Trophoblast cell (in vitro differentiated cells and primary cell): ENCODE data around the gene KCTD21.

Experiments
- DNase-seq, 2 donors: peaks; one replicate each; pipeline ENCODE4 v3.0.0-alpha.2; 2016
- H2AFZ ChIP-seq: 2 replicates; pipeline ENCODE4 v1.6.1; 2013; ENCODE audit warnings: low read length, moderate library complexity, mild to moderate bottlenecking; ENCODE audit not compliant: insufficient read depth, poor library complexity
- H2AK5ac ChIP-seq: 2 replicates; pipeline ENCODE4 v1.6.1; 2013; ENCODE audit warnings: mild to moderate bottlenecking, low read length
- H2BK120ac ChIP-seq: 2 replicates; pipeline ENCODE4 v1.6.1; 2013; ENCODE audit warnings: low read length, mild to moderate bottlenecking, moderate library complexity; ENCODE audit not compliant: insufficient read depth, poor library complexity
- H2BK12ac ChIP-seq: 2 replicates; pipeline ENCODE4 v1.6.1; 2013; ENCODE audit warnings: mild to moderate bottlenecking, low read length, moderate library complexity
- H2BK5ac ChIP-seq: 2 replicates; pipeline ENCODE4 v1.6.1; 2013; ENCODE audit warnings: low read length, low read depth, moderate library complexity, mild to moderate bottlenecking; ENCODE audit not compliant: poor library complexity
- H3K14ac ChIP-seq: 2 replicates; pipeline ENCODE4 v1.6.1; 2013; ENCODE audit warnings: mild to moderate bottlenecking, low read length
- H3K18ac ChIP-seq: 2 replicates; pipeline ENCODE4 v1.6.1; 2013; ENCODE audit warnings: mild to moderate bottlenecking, low read length
- H3K23ac ChIP-seq: 2 replicates; pipeline ENCODE4 v1.6.1; 2013; ENCODE audit warnings: low read length
- H3K27ac ChIP-seq: 2 replicates; pipeline ENCODE4 v1.5.1; 2013; ENCODE audit warnings: low read depth, mild to moderate bottlenecking, inconsistent platforms, low read length, moderate library complexity
- H3K27me3 ChIP-seq: 2 replicates; pipeline ENCODE4 v1.6.1; 2013; ENCODE audit warnings: inconsistent platforms, mild to moderate bottlenecking, low read length, moderate library complexity; ENCODE audit not compliant: insufficient read depth
- H3K36me3 ChIP-seq, 2 experiments: 1 replicate in 1 of 2; 2 replicates in 1 of 2; pipeline ENCODE4 v1.6.1; 2013; ENCODE audit warnings: low read length in 2 of 2, mild to moderate bottlenecking in 2 of 2, moderate library complexity in 1 of 2; ENCODE audit not compliant: insufficient read depth in 2 of 2, control insufficient read depth in 1 of 2
- H3K4ac ChIP-seq: 2 replicates; pipeline ENCODE4 v1.6.1; 2013; ENCODE audit warnings: low read depth, mild to moderate bottlenecking, low read length, moderate library complexity
- H3K4me1 ChIP-seq, 2 experiments: 1 replicate in 1 of 2; 2 replicates in 1 of 2; pipeline ENCODE4 v1.6.1; 2013; ENCODE audit warnings: low read length in 2 of 2, mild to moderate bottlenecking in 2 of 2, moderate library complexity in 1 of 2; ENCODE audit not compliant: insufficient read depth in 2 of 2, control insufficient read depth in 1 of 2
- H3K4me2 ChIP-seq: 2 replicates; pipeline ENCODE4 v1.6.1; 2013; ENCODE audit warnings: inconsistent platforms, mild to moderate bottlenecking, low read length, moderate library complexity
- H3K4me3 ChIP-seq: 2 replicates; pipeline ENCODE4 v1.5.1; 2013; ENCODE audit warnings: mild to moderate bottlenecking, low read depth, low read length, inconsistent platforms
- H3K79me1 ChIP-seq: one replicate; pipeline ENCODE4 v1.6.1; 2013; ENCODE audit warnings: low read length
- H3K79me2 ChIP-seq: 2 replicates; pipeline ENCODE4 v1.6.1; 2013; ENCODE audit warnings: low read length, mild to moderate bottlenecking; ENCODE audit not compliant: control insufficient read depth, insufficient read depth, poor library complexity
- H3K9ac ChIP-seq: 2 replicates; pipeline ENCODE4 v1.6.1; 2013; ENCODE audit warnings: mild to moderate bottlenecking, low read length
- H3K9me3 ChIP-seq: 2 replicates; pipeline ENCODE4 v1.6.1; 2013; ENCODE audit warnings: low read depth, mild to moderate bottlenecking, control low read depth, inconsistent platforms, low read length; ENCODE audit not compliant: insufficient read depth
- H4K12ac ChIP-seq: 2 replicates; pipeline ENCODE4 v1.6.1; 2013; ENCODE audit warnings: low read depth, mild to moderate bottlenecking, low read length, moderate library complexity
- H4K8ac ChIP-seq: 2 replicates; pipeline ENCODE4 v1.6.1; 2013; ENCODE audit warnings: low read depth, mild to moderate bottlenecking, low read length, moderate library complexity
- H4K91ac ChIP-seq: one replicate; pipeline ENCODE4 v1.6.1; 2013; ENCODE audit warnings: low read depth, mild to moderate bottlenecking, low read length, moderate library complexity
- WGBS: extraction: QIAGEN DNeasy Blood & Tissue Kit; methylation state at CpG from one replicate; pipeline ENCODE4 v1.1.7; 2013; ENCODE audit warnings: missing lambda C conversion rate; ENCODE audit not compliant: insufficient read length, insufficient coverage; ENCODE audit errors: extremely low coverage; 5-methylcytosine and 5-hydroxymethylcytosine counted together

KCTD21 gene

DNA sequence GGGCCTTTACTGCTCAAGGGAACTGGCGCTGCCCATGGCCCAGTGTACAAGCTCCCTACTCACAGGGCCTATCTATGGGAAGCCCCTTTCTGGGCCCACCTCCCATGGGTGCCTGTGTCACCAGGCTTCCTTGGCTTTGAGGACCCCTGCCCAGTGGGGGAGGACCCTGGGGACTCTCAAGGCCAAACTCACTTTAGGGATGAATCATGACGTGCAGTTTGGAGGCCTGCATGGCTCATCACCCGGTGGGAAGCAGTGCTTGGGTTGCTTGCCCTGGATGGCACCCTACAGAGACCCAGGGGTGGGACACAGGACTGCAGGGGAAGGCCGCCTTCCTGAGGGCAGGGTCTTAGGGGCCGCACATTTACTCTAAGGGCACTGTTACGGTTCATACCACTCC, 16.5 kb downstream of the KCTD21 start:
- H3K9ac ChIP-seq, result no peak overlapping the region
- no peak overlapping the region for H3K23ac ChIP-seq
- no peak overlapping the region for H2AFZ ChIP-seq
- H2AK5ac ChIP-seq, result no peak overlapping the region
- peak overlapping the region; percentile 46 for H2BK12ac ChIP-seq
- no peak overlapping the region for H3K4ac ChIP-seq
- H3K4me1 ChIP-seq, result peaks cover 20 to 22% of the 10 kb centered on the region in 2 experiments
- peaks cover 28 to 38% of the 10 kb centered on the region in 2 experiments for H3K36me3 ChIP-seq
- no peaks in the 10 kb centered on the region for H3K27me3 ChIP-seq
- H3K4me3 ChIP-seq, result no peak overlapping the region
- peaks cover 27% of the 10 kb centered on the region for H3K79me1 ChIP-seq
- no peak overlapping the region for H3K18ac ChIP-seq
- H2BK5ac ChIP-seq, result no peak overlapping the region
- no peak overlapping the region for H3K4me2 ChIP-seq
- H2BK120ac ChIP-seq, result no peak overlapping the region
- no CpG with 5 or more reads among the region's 6 CpGs for WGBS
- H3K27ac ChIP-seq, result no peak overlapping the region
- H4K12ac ChIP-seq, result no peak overlapping the region
- no peak overlapping the region for H4K8ac ChIP-seq
- H3K9me3 ChIP-seq, result no peaks in the 10 kb centered on the region
- DNase-seq, result no peak
- peak overlapping the region; percentile 58 for H4K91ac ChIP-seq
- peak overlapping the region; percentile 7 for H3K14ac ChIP-seq
- H3K79me2 ChIP-seq, result peaks cover 6% of the 10 kb centered on the region

DNA sequence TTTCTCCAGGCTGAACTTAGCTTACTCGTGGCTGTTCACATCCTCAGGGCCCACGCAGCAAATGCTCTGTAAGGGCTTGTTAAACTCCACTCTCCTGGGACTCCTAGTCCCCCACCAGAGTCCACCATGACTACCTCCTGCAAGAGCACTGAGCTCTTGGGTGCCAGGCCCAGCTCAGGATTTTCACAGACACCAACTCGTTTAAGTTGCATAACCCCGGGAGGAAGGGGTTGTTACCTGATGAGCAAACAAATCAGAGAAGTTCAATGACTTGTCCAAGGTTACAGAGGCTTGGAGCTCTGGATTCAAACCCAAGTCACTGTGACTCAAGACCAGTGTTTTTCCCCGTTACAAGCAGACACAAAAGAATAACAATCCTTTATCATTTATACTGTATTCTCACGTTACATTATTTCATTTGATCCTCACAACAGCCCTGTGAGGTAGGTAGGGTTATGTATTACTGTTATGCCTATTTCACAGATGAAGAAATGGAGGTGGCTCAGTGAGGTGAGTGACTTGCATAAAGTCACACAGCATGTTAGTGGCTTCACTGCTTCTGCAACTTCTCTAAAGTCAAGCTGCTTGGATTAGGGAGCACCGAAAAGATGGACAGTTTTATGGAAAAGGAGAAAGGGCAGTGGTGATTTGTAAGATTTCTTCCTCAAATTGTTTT, 17.4 kb downstream of the KCTD21 start:
- peaks cover 35% of the 10 kb centered on the region for H3K79me1 ChIP-seq
- peaks cover 27% of the 10 kb centered on the region in 2 experiments for H3K4me1 ChIP-seq
- no peak overlapping the region for H2BK5ac ChIP-seq
- H3K27me3 ChIP-seq, result no peaks in the 10 kb centered on the region
- H3K9me3 ChIP-seq, result no peaks in the 10 kb centered on the region
- no peak overlapping the region for H3K18ac ChIP-seq
- peaks cover 19 to 30% of the 10 kb centered on the region in 2 experiments for H3K36me3 ChIP-seq
- H2AK5ac ChIP-seq, result no peak overlapping the region
- DNase-seq, result no peak
- no peak overlapping the region for H3K14ac ChIP-seq
- no peak overlapping the region for H3K23ac ChIP-seq
- H2BK120ac ChIP-seq, result no peak overlapping the region
- peak overlapping the region; percentile 0 for H2BK12ac ChIP-seq
- no peak overlapping the region for H3K4me2 ChIP-seq
- no peak overlapping the region for H3K27ac ChIP-seq
- H4K12ac ChIP-seq, result no peak overlapping the region
- no peak overlapping the region for H3K4ac ChIP-seq
- peak overlapping the region; percentile 68 for H4K91ac ChIP-seq
- peak overlapping the region; percentile 2 for H4K8ac ChIP-seq
- no peak overlapping the region for H3K9ac ChIP-seq
- no peak overlapping the region for H2AFZ ChIP-seq
- no peak overlapping the region for H3K4me3 ChIP-seq
- peaks cover 6% of the 10 kb centered on the region for H3K79me2 ChIP-seq
- WGBS, result no CpG with 5 or more reads among the region's 7 CpGs

GRCh38 chr11:78170413-78170812, 18.0 kb downstream of the KCTD21 start:
- Histone ChIP-seq H3K9me3 (no peaks in the 10 kb centered on the region), H3K4ac (no peak overlapping the region), H2BK12ac (peak overlapping the region; percentile 0), H4K12ac (no peak overlapping the region), H4K91ac (peak overlapping the region; percentile 68), H3K4me1 (peaks cover 27% of the 10 kb centered on the region in 2 experiments), H3K14ac (no peak overlapping the region), H3K27me3 (no peaks in the 10 kb centered on the region), H3K4me3 (no peak overlapping the region), H3K79me1 (peaks cover 35% of the 10 kb centered on the region), H3K27ac (no peak overlapping the region), H4K8ac (peak overlapping the region; percentile 2), H2BK120ac (no peak overlapping the region), H3K9ac (no peak overlapping the region), H3K79me2 (peaks cover 6% of the 10 kb centered on the region), H2AFZ (no peak overlapping the region), H2AK5ac (peak overlapping the region; percentile 2), H3K23ac (no peak overlapping the region), H3K18ac (no peak overlapping the region), H2BK5ac (no peak overlapping the region), H3K36me3 (peaks cover 19 to 30% of the 10 kb centered on the region in 2 experiments), H3K4me2 (no peak overlapping the region)
- no CpG with 5 or more reads among the region's 11 CpGs for WGBS
- DNase-seq, result no peak

DNA sequence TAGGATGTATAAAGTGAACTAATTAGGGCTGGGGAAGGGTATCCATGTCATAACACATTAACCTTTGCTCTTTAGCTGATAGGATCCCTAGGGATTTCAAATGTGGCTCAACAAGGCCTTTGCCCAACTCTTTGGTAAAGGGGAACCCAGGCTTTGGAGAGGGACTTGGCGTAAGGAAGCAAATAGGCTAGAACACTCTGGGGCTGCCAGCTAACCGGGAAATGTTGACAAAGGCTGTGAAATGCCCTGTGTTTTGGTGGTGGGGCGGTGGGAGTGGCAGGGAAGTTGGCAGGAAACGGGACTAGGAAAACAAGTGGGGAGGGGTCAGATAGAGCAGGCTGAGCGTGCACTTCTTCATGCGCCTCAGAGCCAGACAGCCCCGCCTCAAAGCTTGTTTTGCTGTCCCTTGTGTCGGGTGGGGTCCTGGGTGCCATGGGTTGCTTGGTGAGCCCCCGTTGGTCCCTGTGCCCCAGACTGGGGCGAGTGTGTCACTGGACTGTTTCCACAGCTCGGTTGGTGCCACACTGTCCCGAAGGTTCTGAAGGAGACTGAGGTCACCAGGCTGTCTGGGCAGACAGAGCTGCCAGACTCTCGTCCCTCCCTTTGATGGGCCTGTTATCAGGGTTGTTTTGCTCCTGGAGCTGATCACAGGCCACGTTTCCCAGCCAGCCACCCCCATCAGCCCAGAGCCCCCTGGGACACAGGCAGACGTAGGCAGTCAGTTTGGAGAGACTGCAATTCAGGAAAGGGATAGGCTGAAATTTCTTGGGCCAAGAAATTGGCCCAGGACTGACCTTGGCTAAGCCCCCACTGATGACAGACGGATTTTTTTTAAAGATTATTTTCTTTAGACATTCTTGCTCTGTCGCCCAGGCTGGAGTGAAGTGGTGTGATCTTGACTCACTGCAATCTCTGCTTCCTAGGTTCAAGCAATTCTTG, 19.6 kb downstream of the KCTD21 start:
- no peak for DNase-seq
- Histone ChIP-seq H3K79me1 (peaks cover 37% of the 10 kb centered on the region), H2BK12ac (peak overlapping the region; percentile 97), H4K91ac (peak overlapping the region; percentile 97), H3K9ac (no peak overlapping the region), H3K4me1 (peaks cover 27% of the 10 kb centered on the region in 2 experiments), H3K23ac (no peak overlapping the region), H3K36me3 (peaks cover 13 to 23% of the 10 kb centered on the region in 2 experiments), H4K12ac (peak overlapping the region; percentile 8), H2AFZ (peak overlapping the region; percentile 65), H3K9me3 (no peaks in the 10 kb centered on the region), H3K4ac (peak overlapping the region; percentile 37), H3K14ac (peak overlapping the region; percentile 85), H3K27ac (peak overlapping the region; percentile 76), H2BK5ac (peak overlapping the region; percentile 86), H3K4me2 (no peak overlapping the region), H3K27me3 (no peaks in the 10 kb centered on the region), H3K18ac (peak overlapping the region; percentile 1), H4K8ac (peak overlapping the region; percentile 40), H2BK120ac (peak overlapping the region; percentile 67), H3K79me2 (peaks cover 6% of the 10 kb centered on the region), H2AK5ac (peak overlapping the region; percentile 38), H3K4me3 (no peak overlapping the region)
- no CpG with 5 or more reads among the region's 17 CpGs for WGBS
